C4-2B (cell line): ENCODE results near the gene TOM1L2.

Source experiments
- CTCF ChIP-seq: fragments of 450-650 bp; conservative IDR thresholded peaks from 2 replicates; pipeline ENCODE4 v1.5.1; 2017; ENCODE audit warnings: mild to moderate bottlenecking
- ZFX ChIP-seq: fragments of 450-650 bp; IDR thresholded peaks from 2 replicates; pipeline ENCODE4 v1.6.1; 2017

DNA sequence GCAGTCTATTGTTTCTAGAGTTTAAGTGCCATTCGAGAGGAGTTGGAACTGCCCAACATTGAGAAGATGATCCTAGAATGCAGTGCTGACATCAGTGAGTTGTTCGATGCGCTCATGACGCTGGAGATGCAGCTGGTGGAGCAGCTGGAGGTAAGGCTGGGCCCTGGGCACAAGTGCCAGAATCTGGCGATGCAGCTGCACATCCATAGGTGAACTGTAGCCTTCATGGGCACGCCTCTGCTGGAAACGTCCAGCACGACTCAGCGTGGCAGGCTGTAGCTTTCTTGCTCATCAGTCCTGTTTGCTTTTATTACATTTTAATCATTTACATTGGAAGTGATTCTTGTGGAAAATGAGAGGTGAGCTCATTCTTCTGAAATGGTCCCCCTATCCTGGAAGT lies 32.1 kb upstream of the TOM1L2 start:
- no peak for TF ChIP-seq CTCF
- no peak for TF ChIP-seq ZFX
